ENCODE data around the gene HHAT. TPM values are rescaled to one million over a fixed set of nuclear protein-coding genes. Genes with fewer than 3 reads are reported as not detected.

The HHAT gene
- total RNA-seq, 1 experiment from 2014 or later: 4.6 TPM

DNA sequence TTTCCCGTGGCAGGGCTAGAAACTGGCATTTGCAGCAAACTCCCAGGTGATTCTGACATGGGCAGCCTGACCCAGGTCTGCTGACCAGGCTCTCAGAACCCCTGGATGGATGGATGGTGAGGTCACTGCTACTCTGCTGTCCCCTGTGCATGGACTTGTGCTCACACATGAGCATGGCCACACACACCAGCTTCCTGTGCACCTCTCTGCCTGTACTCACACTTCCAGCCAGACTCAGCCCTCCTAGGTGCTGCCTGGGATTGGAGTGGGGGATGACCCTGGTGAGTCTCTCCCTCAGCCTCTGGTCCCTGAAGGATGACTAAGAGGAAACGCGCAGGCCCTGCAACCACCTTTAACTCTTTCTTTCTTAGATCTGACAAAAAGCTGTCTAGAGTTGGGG is 361.1 kb downstream of the HHAT start:
- intact Hi-C loops (cut with micrococcal nuclease): no loop called here
- ChIA-PET CTCF (interaction anchor here (0.6 kb wide), 1 partner anchor 9 kb away, joined by 3 read pairs; no protein-coding TSS in a partner anchor), POLR2A (no interaction called here)
- no TSS peak for BruUV-seq (replicated peaks)
- Mint-ChIP-seq H3K4me1 (ENCODE audit: insufficient read depth, unreplicated experiment) (peaks cover 7% of the 10 kb centered on the region), H3K4me3 (ENCODE audit: unreplicated experiment) (no peak overlapping the region), H3K36me3 (ENCODE audit: insufficient read depth, unreplicated experiment) (no peaks in the 10 kb centered on the region), H3K27me3 (ENCODE audit: insufficient read depth, unreplicated experiment) (no peaks in the 10 kb centered on the region), H3K9me3 (ENCODE audit: unreplicated experiment) (no peaks in the 10 kb centered on the region), H3K27ac (ENCODE audit: low read depth, unreplicated experiment) (no peak overlapping the region)
- no peak for DNase-seq (ENCODE audit: unreplicated experiment)
- TF ChIP-seq, protein P1, sequence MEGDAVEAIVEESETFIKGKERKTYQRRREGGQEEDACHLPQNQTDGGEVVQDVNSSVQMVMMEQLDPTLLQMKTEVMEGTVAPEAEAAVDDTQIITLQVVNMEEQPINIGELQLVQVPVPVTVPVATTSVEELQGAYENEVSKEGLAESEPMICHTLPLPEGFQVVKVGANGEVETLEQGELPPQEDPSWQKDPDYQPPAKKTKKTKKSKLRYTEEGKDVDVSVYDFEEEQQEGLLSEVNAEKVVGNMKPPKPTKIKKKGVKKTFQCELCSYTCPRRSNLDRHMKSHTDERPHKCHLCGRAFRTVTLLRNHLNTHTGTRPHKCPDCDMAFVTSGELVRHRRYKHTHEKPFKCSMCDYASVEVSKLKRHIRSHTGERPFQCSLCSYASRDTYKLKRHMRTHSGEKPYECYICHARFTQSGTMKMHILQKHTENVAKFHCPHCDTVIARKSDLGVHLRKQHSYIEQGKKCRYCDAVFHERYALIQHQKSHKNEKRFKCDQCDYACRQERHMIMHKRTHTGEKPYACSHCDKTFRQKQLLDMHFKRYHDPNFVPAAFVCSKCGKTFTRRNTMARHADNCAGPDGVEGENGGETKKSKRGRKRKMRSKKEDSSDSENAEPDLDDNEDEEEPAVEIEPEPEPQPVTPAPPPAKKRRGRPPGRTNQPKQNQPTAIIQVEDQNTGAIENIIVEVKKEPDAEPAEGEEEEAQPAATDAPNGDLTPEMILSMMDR (IDR thresholded peaks at IDR 0.05; ENCODE audit: unreplicated experiment): no peak

DNA sequence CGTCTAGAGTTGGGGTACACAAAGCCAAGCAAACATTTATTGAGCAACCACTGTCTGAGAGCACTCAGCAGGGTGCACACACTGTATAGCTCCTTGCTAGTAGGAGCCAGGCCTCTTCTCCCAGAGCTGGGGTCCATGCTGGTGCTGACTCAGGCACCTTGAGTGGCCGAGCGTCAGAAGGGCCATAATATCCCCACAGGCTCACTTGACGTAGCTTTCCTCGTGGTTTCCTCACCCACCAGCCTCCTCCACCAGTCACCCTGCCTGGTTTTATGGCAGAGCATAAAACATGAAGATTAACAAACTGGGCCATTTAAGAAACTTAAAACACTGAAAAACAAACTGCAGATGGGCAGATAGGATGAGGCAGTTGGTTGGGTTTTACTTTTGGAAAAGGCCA is 361.5 kb downstream of the HHAT start:
- DNase-seq (ENCODE audit: unreplicated experiment): no peak
- no peak overlapping the region for H3K4me3 Mint-ChIP-seq (ENCODE audit: unreplicated experiment)
- H3K36me3 Mint-ChIP-seq (ENCODE audit: insufficient read depth, unreplicated experiment): no peaks in the 10 kb centered on the region
- no peaks in the 10 kb centered on the region for H3K27me3 Mint-ChIP-seq (ENCODE audit: insufficient read depth, unreplicated experiment)
- TF ChIP-seq, protein P1 (IDR thresholded peaks at IDR 0.05; ENCODE audit: unreplicated experiment): no peak
- no TSS peak for BruUV-seq (replicated peaks)
- no peaks in the 10 kb centered on the region for H3K9me3 Mint-ChIP-seq (ENCODE audit: unreplicated experiment)
- H3K4me1 Mint-ChIP-seq (ENCODE audit: insufficient read depth, unreplicated experiment): peaks cover 7% of the 10 kb centered on the region
- intact Hi-C loops (cut with micrococcal nuclease): no loop called here
- CTCF ChIA-PET: interaction anchor here (0.6 kb wide), 1 partner anchor 9 kb away, joined by 3 read pairs; no protein-coding TSS in a partner anchor
- POLR2A ChIA-PET: no interaction called here
- H3K27ac Mint-ChIP-seq (ENCODE audit: low read depth, unreplicated experiment): no peak overlapping the region

DNA sequence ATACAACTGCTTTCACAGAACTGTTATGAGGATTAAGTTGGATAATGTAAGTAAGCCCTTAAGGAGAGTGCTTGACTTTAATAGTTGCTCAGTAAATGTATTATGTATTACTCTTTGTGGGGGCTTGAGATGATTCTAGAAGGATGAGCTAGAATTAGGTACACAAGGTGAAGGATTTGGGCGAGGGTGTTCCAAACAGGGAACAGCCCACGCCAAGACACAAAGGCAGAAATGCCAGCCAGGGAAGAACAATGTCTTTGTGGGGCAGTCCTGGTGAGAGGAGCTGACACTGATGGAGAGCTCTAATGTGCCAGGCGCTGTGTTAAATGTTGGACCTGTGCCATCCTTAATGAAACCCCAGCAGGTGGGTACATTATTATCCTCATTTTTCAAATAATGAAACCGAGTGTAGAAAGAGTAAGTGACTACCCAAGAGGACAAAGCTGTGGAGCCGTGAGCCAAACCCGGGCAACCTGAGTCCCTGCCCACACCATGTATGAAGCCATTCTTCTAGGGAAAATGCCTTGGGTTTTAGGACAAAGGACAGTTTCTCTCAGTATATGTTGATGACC is 362.4 kb downstream of the HHAT start:
- H3K4me3 Mint-ChIP-seq (ENCODE audit: unreplicated experiment): no peak overlapping the region
- no peaks in the 10 kb centered on the region for H3K27me3 Mint-ChIP-seq (ENCODE audit: insufficient read depth, unreplicated experiment)
- no TSS peak for BruUV-seq (replicated peaks)
- H3K4me1 Mint-ChIP-seq (ENCODE audit: insufficient read depth, unreplicated experiment): peaks cover 7% of the 10 kb centered on the region
- ChIA-PET CTCF (interaction anchor here (0.6 to 0.9 kb wide), 4 partner anchors 15 to 380 kb away, joined by 3 to 4 read pairs (median 3); no protein-coding TSS in a partner anchor), POLR2A (no interaction called here)
- DNase-seq (ENCODE audit: unreplicated experiment): no peak
- H3K27ac Mint-ChIP-seq (ENCODE audit: low read depth, unreplicated experiment): no peak overlapping the region
- no peaks in the 10 kb centered on the region for H3K36me3 Mint-ChIP-seq (ENCODE audit: insufficient read depth, unreplicated experiment)
- intact Hi-C loops (cut with micrococcal nuclease): no loop called here
- TF ChIP-seq, protein P1 (IDR thresholded peaks at IDR 0.05; ENCODE audit: unreplicated experiment): no peak
- no peaks in the 10 kb centered on the region for H3K9me3 Mint-ChIP-seq (ENCODE audit: unreplicated experiment)

DNA sequence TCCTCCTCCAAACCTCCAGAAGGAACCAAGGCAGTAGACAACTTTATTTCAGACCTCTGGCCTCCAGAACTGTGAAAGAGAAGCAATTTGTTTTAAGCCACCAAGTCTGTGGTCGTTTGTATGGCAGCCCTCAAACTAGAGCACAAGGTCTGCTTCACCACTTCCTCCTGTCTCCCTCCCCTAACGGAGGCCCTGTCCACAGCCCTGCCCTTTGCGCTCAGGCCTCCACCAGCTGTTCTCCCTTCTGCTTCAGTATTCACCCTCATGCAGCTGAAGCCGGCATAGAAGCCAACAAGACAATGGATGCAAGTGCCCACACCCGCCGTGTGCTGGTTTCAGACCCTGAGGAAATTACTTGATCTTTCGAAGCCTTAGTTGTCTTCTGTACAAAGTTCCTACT is 364.1 kb downstream of the HHAT start:
- H3K27me3 Mint-ChIP-seq (ENCODE audit: insufficient read depth, unreplicated experiment): peaks cover 1% of the 10 kb centered on the region
- intact Hi-C loops (cut with micrococcal nuclease): no loop called here
- H3K36me3 Mint-ChIP-seq (ENCODE audit: insufficient read depth, unreplicated experiment): no peaks in the 10 kb centered on the region
- no peak for DNase-seq (ENCODE audit: unreplicated experiment)
- no peak overlapping the region for H3K4me3 Mint-ChIP-seq (ENCODE audit: unreplicated experiment)
- BruUV-seq (replicated peaks): no TSS peak
- H3K9me3 Mint-ChIP-seq (ENCODE audit: unreplicated experiment): no peaks in the 10 kb centered on the region
- TF ChIP-seq, protein P1 (IDR thresholded peaks at IDR 0.05; ENCODE audit: unreplicated experiment): no peak
- no peak overlapping the region for H3K27ac Mint-ChIP-seq (ENCODE audit: low read depth, unreplicated experiment)
- CTCF ChIA-PET: no interaction called here
- H3K4me1 Mint-ChIP-seq (ENCODE audit: insufficient read depth, unreplicated experiment): peaks cover 7% of the 10 kb centered on the region
- POLR2A ChIA-PET: interaction anchor here (1.1 kb wide), 1 partner anchor 15 kb away, joined by 3 read pairs; no protein-coding TSS in a partner anchor
